Smooth muscle cell (in vitro differentiated cells): ENCODE measurements around the gene LINGO3. TPM values are rescaled to one million over a fixed set of nuclear protein-coding genes. Genes with fewer than 3 reads are reported as not detected.

Experiments used
- DNase-seq: peaks from one replicate; lab custom pipeline; 2025; ENCODE audit not compliant: unreplicated experiment; lab: John Stamatoyannopoulos, UW
- H2AFZ ChIP-seq: fragments of 200-600 bp; sonication (generic); 2 replicates; pipeline ENCODE4 v1.6.0; 2016; ENCODE audit warnings: antibody characterized with exemption, low read depth, mild to moderate bottlenecking
- H3F3A ChIP-seq: fragments of 200-600 bp; sonication (generic); 2 replicates; pipeline ENCODE4 v1.6.0; 2017; ENCODE audit warnings: antibody characterized with exemption, low read depth
- H3K27ac ChIP-seq: fragments of 200-600 bp; sonication (generic); 2 replicates; pipeline ENCODE4 v1.5.1; 2016; ENCODE audit warnings: low read depth, mild to moderate bottlenecking
- H3K27me3 ChIP-seq: fragments of 200-600 bp; sonication (generic); 2 replicates; pipeline ENCODE4 v1.6.1; 2016; ENCODE audit warnings: low read depth, mild to moderate bottlenecking
- H3K36me3 ChIP-seq: fragments of 200-600 bp; sonication (generic); 2 replicates; pipeline ENCODE4 v1.5.1; 2016; ENCODE audit warnings: low read depth
- H3K4me1 ChIP-seq: fragments of 200-600 bp; sonication (generic); 2 replicates; pipeline ENCODE4 v1.5.1; 2016; ENCODE audit warnings: low read depth
- H3K4me2 ChIP-seq: fragments of 200-600 bp; sonication (generic); 2 replicates; pipeline ENCODE4 v1.6.0; 2016; ENCODE audit warnings: mild to moderate bottlenecking
- H3K4me3 ChIP-seq: fragments of 200-600 bp; sonication (generic); 2 replicates; pipeline ENCODE4 v1.5.1; 2016; ENCODE audit warnings: mild to moderate bottlenecking
- H3K79me2 ChIP-seq: fragments of 200-600 bp; sonication (generic); 2 replicates; pipeline ENCODE4 v1.6.0; 2016; ENCODE audit warnings: low read depth, mild to moderate bottlenecking
- H3K9ac ChIP-seq: fragments of 200-600 bp; sonication (generic); 2 replicates; pipeline ENCODE4 v1.6.0; 2016; ENCODE audit warnings: low read depth
- H3K9me3 ChIP-seq: fragments of 200-600 bp; sonication (generic); replicated peaks from 2 replicates; pipeline ENCODE4 v1.5.1; 2016; ENCODE audit warnings: low read depth
- H4K20me1 ChIP-seq: fragments of 200-600 bp; sonication (generic); 2 replicates; pipeline ENCODE4 v1.6.0; 2016; ENCODE audit warnings: low read depth
- WGBS: methylation state at CpG from one replicate; pipeline ENCODE4 v1.1.7; 2016; ENCODE audit warnings: low lambda C conversion rate; 5-methylcytosine and 5-hydroxymethylcytosine counted together
- polyA plus RNA-seq: library from polyadenylated mRNA; unstranded; fragments of >200 nt; fragmentation: Nextera tagmentation; extraction: Ambion mirVana; gene quantifications from 2 replicates; pipeline ENCODE4 v1.2.1, GENCODE V29; 2016
- total RNA-seq: library from RNA; depleted of rRNA; stranded (reverse); fragments of >200 nt; gene quantifications from 2 replicates; pipeline ENCODE4 v1.2.3, GENCODE V29; 2014
- TF ChIP-seq, protein P1 (sequence below): fragments of 200-600 bp; sonication (generic); IDR thresholded peaks from 2 replicates; pipeline ENCODE4 v1.5.1; 2017; ENCODE audit warnings: borderline replicate concordance, mild to moderate bottlenecking, antibody characterized with exemption; ENCODE audit not compliant: insufficient read depth, poor library complexity, severe bottlenecking

LINGO3 gene
- total and polyA plus RNA-seq, 2 experiments from 2014 or later, result 0.31 TPM; not detected in 1

DNA sequence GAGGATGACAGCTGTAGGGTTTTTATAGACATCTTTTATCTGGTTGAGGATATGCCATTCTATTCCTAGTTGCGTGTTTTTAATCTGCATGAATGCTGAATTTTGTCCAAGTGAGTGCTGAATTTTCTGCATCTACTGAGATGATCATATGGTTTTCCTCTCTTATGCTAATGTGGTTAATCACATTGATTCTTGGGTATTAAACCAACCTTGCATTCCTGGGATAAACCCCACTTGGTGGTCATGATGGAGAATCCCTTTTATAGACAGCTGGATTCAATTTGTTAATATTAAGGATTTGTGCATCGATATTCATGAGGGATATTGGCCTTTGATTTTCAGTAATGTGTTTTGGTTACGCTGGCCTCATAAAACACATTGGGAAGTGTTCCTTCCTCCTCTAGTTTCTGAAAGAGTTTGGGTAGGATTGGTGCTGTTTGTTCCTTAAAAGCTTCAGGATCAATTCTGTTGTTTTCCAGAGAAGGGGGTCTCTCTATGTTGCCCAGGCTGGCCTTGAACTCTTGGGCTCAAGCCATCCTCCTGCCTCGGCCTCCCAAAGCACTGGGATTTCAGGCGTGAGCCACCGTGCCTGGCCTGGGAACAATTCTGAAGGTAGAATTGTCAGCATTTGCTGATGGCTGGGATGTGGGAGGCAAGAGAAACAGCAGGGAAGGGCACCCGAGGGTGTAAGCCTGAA lies 7.3 kb upstream of the LINGO3 start:
- DNase-seq, result no peak
- Histone ChIP-seq H2AFZ (no peak overlapping the region), H3K4me2 (no peak overlapping the region), H3K36me3 (no peaks in the 10 kb centered on the region), H3K27me3 (no peaks in the 10 kb centered on the region), H3K9me3 (no peaks in the 10 kb centered on the region), H4K20me1 (no peaks in the 10 kb centered on the region), H3K79me2 (no peaks in the 10 kb centered on the region), H3K27ac (no peak overlapping the region), H3K4me1 (no peaks in the 10 kb centered on the region), H3K9ac (no peak overlapping the region), H3F3A (no peaks in the 10 kb centered on the region), H3K4me3 (no peak overlapping the region)
- TF ChIP-seq, protein P1, sequence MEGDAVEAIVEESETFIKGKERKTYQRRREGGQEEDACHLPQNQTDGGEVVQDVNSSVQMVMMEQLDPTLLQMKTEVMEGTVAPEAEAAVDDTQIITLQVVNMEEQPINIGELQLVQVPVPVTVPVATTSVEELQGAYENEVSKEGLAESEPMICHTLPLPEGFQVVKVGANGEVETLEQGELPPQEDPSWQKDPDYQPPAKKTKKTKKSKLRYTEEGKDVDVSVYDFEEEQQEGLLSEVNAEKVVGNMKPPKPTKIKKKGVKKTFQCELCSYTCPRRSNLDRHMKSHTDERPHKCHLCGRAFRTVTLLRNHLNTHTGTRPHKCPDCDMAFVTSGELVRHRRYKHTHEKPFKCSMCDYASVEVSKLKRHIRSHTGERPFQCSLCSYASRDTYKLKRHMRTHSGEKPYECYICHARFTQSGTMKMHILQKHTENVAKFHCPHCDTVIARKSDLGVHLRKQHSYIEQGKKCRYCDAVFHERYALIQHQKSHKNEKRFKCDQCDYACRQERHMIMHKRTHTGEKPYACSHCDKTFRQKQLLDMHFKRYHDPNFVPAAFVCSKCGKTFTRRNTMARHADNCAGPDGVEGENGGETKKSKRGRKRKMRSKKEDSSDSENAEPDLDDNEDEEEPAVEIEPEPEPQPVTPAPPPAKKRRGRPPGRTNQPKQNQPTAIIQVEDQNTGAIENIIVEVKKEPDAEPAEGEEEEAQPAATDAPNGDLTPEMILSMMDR, result no peak
- WGBS, result 94% methylated on average over 7 of the region's 7 CpGs

DNA sequence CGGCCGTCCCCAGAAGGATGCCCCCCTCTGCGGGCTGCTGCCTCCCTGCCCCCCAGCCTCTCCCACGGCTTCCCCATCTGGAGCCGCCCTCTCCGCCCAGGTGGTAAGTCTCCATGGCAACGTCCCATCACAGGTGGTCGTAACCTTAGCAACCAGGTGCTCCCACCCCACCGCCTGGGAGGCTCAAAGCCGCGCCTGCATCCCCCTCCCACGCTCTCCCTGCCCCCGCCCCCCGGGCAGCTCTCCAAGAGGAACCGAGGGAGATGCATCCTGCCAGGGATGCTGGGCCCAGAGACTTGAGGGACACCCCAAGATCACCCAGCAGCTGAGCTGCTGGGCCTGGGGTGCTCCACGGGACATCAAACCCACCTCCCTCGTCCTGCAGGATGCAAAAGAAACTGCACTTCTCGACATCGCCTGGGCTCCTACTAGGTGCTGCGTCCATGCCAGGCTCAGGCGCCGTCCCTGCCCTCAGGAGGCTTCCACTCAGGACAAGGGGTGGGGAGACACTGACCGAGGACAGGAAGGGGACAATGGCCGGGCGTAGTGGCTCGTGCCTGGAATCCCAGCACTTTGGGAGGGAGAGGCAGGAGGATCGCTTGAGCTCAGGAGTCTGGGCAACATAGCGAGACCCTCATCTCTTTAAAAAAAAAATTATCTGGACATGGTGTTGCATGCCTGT lies 5.0 kb upstream of the LINGO3 start:
- H4K20me1 ChIP-seq, result no peaks in the 10 kb centered on the region

DNA sequence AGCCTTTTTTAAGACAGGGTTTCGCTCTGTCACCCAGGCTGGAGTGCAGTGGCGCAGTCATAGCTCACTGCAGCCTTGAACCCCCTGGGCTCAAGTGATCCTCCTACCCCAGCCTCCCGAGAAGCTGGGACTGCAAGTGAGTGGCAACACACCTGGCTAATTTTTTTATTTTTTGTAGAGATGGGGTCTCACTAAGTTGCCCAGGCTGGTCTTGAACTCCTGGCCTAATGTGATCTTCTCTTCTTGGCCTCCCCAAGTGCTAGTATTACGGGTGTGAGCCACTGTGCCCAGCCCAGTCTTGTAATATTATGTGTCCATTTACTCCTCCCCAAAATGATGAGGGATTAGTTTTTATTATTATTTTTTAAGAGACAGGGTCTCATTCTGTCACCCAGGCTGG lies 3.1 kb upstream of the LINGO3 start:
- no peak overlapping the region for H3K9ac ChIP-seq
- 98% methylated on average over 4 of the region's 4 CpGs for WGBS
- no peak for DNase-seq
- H3K27me3 ChIP-seq, result peaks cover 16% of the 10 kb centered on the region
- H2AFZ ChIP-seq, result no peak overlapping the region
- H3K4me1 ChIP-seq, result no peaks in the 10 kb centered on the region
- TF ChIP-seq, protein P1, result no peak
- H3K36me3 ChIP-seq, result no peaks in the 10 kb centered on the region
- H3K9me3 ChIP-seq, result no peaks in the 10 kb centered on the region
- no peaks in the 10 kb centered on the region for H3K79me2 ChIP-seq
- H3K4me3 ChIP-seq, result no peak overlapping the region
- no peaks in the 10 kb centered on the region for H4K20me1 ChIP-seq
- H3K27ac ChIP-seq, result no peak overlapping the region
- no peaks in the 10 kb centered on the region for H3F3A ChIP-seq
- no peak overlapping the region for H3K4me2 ChIP-seq

More for the DNA sequence above, 5.0 kb upstream of the LINGO3 start:
- Histone ChIP-seq H2AFZ (no peak overlapping the region), H3K27ac (no peak overlapping the region), H3K4me3 (no peak overlapping the region), H3K9ac (no peak overlapping the region), H3F3A (no peaks in the 10 kb centered on the region), H3K4me2 (no peak overlapping the region), H3K4me1 (no peaks in the 10 kb centered on the region), H3K79me2 (no peaks in the 10 kb centered on the region), H3K36me3 (no peaks in the 10 kb centered on the region), H3K9me3 (no peaks in the 10 kb centered on the region), H3K27me3 (peaks cover 5% of the 10 kb centered on the region)
- 75% methylated on average over 16 of the region's 28 CpGs for WGBS
- no peak for DNase-seq
- TF ChIP-seq, protein P1, result no peak
